BE2C (cell line): ENCODE measurements around the gene EFNA5.

Experiments
- DNase-seq: peaks from one replicate; pipeline ENCODE4 v3.0.0-alpha.2; 2020
- H3K27me3 ChIP-seq: fragments of 250-450 bp; sonication (Bioruptor Pico); 2 replicates; pipeline ENCODE4 v1.5.1; 2020; ENCODE audit warnings: mild to moderate bottlenecking
- H3K36me3 ChIP-seq: fragments of 250-450 bp; sonication (Bioruptor Pico); 2 replicates; pipeline ENCODE4 v1.5.1; 2020; ENCODE audit warnings: mild to moderate bottlenecking
- H3K4me1 ChIP-seq: fragments of 250-450 bp; sonication (Bioruptor Pico); 2 replicates; pipeline ENCODE4 v1.5.1; 2020
- H3K4me3 ChIP-seq: 2 replicates; pipeline ENCODE4 v1.5.1; 2011; ENCODE audit warnings: low read depth, low read length
- H3K9me3 ChIP-seq: fragments of 250-450 bp; sonication (Bioruptor Pico); 2 replicates; pipeline ENCODE4 v1.5.1; 2020
- CTCF ChIP-seq: IDR thresholded peaks from 2 replicates; pipeline ENCODE4 v1.5.1; 2012; ENCODE audit warnings: mild to moderate bottlenecking, low read depth, low read length

The EFNA5 gene

DNA sequence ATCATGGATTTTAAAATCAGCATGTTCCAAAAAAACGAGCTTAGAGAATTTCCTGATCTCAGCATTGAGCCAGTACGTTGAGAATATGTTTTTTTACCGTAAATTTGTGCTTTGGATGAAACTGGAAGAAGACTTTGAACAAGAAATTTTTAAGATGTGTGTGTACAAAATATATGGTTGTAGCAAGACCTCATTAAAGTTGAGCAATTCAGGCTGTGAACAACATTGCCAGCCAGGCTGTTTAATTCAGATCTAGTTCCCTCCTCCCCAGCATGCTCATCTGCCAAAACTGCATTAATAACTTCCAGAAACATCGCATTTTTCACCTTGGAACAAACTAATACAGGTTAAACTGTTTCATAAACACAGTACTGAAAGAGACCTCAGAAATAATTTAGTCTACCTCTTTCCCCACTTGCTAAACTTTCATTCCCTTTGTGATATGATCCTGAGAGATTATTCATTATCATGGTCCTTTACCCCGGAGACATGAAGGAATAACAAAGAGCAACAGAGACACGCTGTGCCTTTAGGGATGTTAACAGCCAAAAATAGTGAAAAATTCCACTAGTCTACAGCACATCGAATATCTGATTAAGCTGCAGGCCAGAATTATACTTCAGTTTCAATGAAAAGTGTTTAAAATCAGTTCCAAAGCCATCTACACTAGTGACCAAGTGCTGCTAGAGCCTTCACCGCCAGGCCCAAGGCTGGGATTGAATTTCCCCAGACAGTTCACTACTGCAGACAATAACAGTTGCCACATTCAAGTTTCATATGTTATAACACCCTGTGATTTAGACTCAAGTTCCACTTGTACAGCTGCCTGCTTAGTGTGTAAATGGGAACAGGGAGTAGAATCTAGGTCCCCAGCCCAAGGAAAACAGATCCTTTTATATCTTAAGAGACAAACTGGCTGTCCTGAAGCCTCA is 89.6 kb downstream of the EFNA5 start:
- peaks cover 4% of the 10 kb centered on the region; the same call in 1 of the 2 replicates for H3K36me3 ChIP-seq
- peaks cover 24% of the 10 kb centered on the region for H3K4me1 ChIP-seq
- no peaks in the 10 kb centered on the region for H3K27me3 ChIP-seq
- DNase-seq = no peak
- no peaks in the 10 kb centered on the region for H3K9me3 ChIP-seq
- TF ChIP-seq CTCF = no peak
- H3K4me3 ChIP-seq = no peak overlapping the region

GRCh38 chr5:107578051-107578635 is 92.6 kb downstream of the EFNA5 start:
- no peak for TF ChIP-seq CTCF
- DNase-seq = no peak
- H3K27me3 ChIP-seq = no peaks in the 10 kb centered on the region
- no peaks in the 10 kb centered on the region for H3K9me3 ChIP-seq
- no peak overlapping the region for H3K4me3 ChIP-seq
- peaks cover 34% of the 10 kb centered on the region for H3K4me1 ChIP-seq
- H3K36me3 ChIP-seq = peaks cover 4% of the 10 kb centered on the region; the same call in 1 of the 2 replicates

- Histone ChIP-seq H3K9me3 (no peaks in the 10 kb centered on the region), H3K4me3 (no peak overlapping the region), H3K4me1 (peaks cover 40% of the 10 kb centered on the region), H3K27me3 (no peaks in the 10 kb centered on the region), H3K36me3 (peaks cover 4% of the 10 kb centered on the region; the same call in 1 of the 2 replicates)
- DNase-seq = no peak
- no peak for TF ChIP-seq CTCF
Observed at GRCh38 chr5:107577394-107577950, 93.3 kb downstream of the EFNA5 start.

DNA sequence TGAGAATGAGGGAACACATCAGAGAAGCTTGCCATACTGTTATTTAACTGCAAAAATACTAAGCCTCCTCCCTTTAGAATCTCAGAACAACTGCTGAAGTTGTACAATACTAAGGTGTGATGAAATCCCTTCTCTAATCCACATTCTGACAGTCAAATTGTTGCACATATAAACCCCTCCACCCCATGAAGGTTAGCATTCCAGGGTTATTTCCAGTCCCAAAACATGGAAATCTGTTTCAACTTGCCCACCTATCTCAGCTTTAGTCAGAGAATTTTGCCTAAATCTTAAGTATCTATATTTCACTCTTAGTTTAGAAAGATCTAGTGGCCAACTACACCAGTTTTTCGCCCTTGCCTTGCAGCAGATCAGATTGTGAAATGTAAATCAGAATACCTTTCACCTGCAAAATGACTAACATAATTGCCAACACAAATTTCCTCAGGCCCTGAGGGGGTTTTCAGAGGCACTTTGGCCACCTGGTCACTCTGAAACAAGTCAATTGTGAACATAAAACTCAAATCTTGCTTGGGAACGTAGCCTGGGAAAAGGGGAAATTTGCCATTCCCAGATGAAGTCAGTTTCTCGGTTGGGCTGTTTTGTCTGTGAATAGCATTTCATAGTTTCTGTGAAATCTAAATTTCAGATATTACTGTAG is 93.9 kb downstream of the EFNA5 start:
- no peak for DNase-seq
- H3K27me3 ChIP-seq = no peaks in the 10 kb centered on the region

DNA sequence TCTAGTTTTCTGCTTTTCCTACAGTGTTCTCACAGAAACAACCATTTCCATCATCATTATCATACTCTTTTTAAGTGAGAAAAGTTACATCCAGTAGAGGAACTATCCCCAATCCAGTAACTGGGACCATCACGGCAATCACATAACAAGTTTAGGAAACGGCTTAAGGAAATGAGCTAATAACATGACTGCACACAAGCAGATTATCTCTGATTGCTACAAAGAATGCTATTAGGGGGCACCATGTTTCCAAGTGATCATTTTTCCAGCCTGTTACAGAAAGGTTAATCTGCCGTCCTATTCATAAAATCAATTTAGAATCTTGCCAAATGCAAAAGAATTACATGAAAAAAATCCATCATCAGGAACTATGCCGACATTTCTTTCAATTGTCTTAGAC is 94.6 kb downstream of the EFNA5 start:
- Histone ChIP-seq H3K27me3 (no peaks in the 10 kb centered on the region), H3K4me1 (peaks cover 46% of the 10 kb centered on the region), H3K36me3 (peaks cover 4% of the 10 kb centered on the region; the same call in 1 of the 2 replicates), H3K9me3 (no peaks in the 10 kb centered on the region), H3K4me3 (no peak overlapping the region)
- TF ChIP-seq CTCF = no peak
- no peak for DNase-seq

More for the DNA sequence above, 93.9 kb downstream of the EFNA5 start:
- Histone ChIP-seq H3K4me1 (peaks cover 43% of the 10 kb centered on the region), H3K4me3 (no peak overlapping the region), H3K9me3 (no peaks in the 10 kb centered on the region), H3K36me3 (peaks cover 4% of the 10 kb centered on the region; the same call in 1 of the 2 replicates)
- TF ChIP-seq CTCF = no peak
